Neuronal stem cell (in vitro differentiated cells): ENCODE results near the gene OGT.

Experiments used
- DNase-seq: peaks from one replicate; pipeline ENCODE4 v3.0.0-alpha.2; 2013; ENCODE audit warnings: low spot score
- H2AFZ ChIP-seq: one replicate; pipeline ENCODE4 v1.6.1; 2013; ENCODE audit warnings: mild to moderate bottlenecking, low read length, inconsistent platforms
- H2AK5ac ChIP-seq: 2 replicates; pipeline ENCODE4 v1.6.1; 2013; ENCODE audit warnings: low read depth, mild to moderate bottlenecking, inconsistent platforms, low read length, moderate library complexity, mixed read lengths
- H2BK120ac ChIP-seq: 2 replicates; pipeline ENCODE4 v1.6.1; 2013; ENCODE audit warnings: low read depth, mild to moderate bottlenecking, inconsistent platforms, low read length, moderate library complexity, mixed read lengths
- H2BK12ac ChIP-seq: one replicate; pipeline ENCODE4 v1.6.1; 2013; ENCODE audit warnings: low read length, inconsistent platforms
- H2BK15ac ChIP-seq: 2 replicates; pipeline ENCODE4 v1.6.1; 2013; ENCODE audit warnings: mild to moderate bottlenecking, low read length, inconsistent platforms, mixed read lengths
- H2BK5ac ChIP-seq: one replicate; pipeline ENCODE4 v1.6.1; 2013; ENCODE audit warnings: inconsistent platforms, mild to moderate bottlenecking, low read length, moderate library complexity
- H3K14ac ChIP-seq: one replicate; pipeline ENCODE4 v1.6.1; 2013; ENCODE audit warnings: low read length, inconsistent platforms
- H3K18ac ChIP-seq: 2 replicates; pipeline ENCODE4 v1.6.1; 2013; ENCODE audit warnings: low read length, inconsistent platforms
- H3K23ac ChIP-seq: 2 replicates; pipeline ENCODE4 v1.6.1; 2013; ENCODE audit warnings: low read depth, mild to moderate bottlenecking, mixed read lengths, low read length, inconsistent platforms; ENCODE audit not compliant: poor library complexity
- H3K27ac ChIP-seq: replicated peaks from 3 replicates; pipeline ENCODE4 v1.5.1; 2013; ENCODE audit warnings: low read length, inconsistent platforms
- H3K27me3 ChIP-seq, 3 experiments: 2 replicates each; pipeline ENCODE4 v1.6.1; 2013; ENCODE audit warnings: low read length in 3 of 3, mild to moderate bottlenecking in 2 of 3, inconsistent platforms in 1 of 3, low read depth in 1 of 3, mixed read lengths in 1 of 3, moderate library complexity in 1 of 3; ENCODE audit not compliant: control insufficient read depth in 3 of 3, insufficient read depth in 3 of 3
- H3K36me3 ChIP-seq, 2 donors: replicated peaks in 1 of 2; 2 replicates each; pipeline ENCODE4 v1.6.1; 2013; ENCODE audit warnings: low read length in 2 of 2; ENCODE audit not compliant: control insufficient read depth in 2 of 2, insufficient read depth in 2 of 2
- H3K4ac ChIP-seq: 2 replicates; pipeline ENCODE4 v1.6.1; 2013; ENCODE audit warnings: inconsistent platforms, mild to moderate bottlenecking, low read length, moderate library complexity
- H3K4me1 ChIP-seq, 2 donors: 1 replicate in 1 of 2; 2 replicates in 1 of 2; pipeline ENCODE4 v1.6.1; 2013; ENCODE audit warnings: low read length in 2 of 2, low read depth in 1 of 2; ENCODE audit not compliant: control insufficient read depth in 2 of 2, insufficient read depth in 1 of 2
- H3K4me2 ChIP-seq: one replicate; pipeline ENCODE4 v1.6.1; 2013; ENCODE audit warnings: mild to moderate bottlenecking, low read length, inconsistent platforms; ENCODE audit not compliant: insufficient read depth, poor library complexity, severe bottlenecking
- H3K4me3 ChIP-seq, 2 donors: 2 replicates each; pipeline ENCODE4 v1.5.1; 2013; ENCODE audit warnings: low read length in 2 of 2, mild to moderate bottlenecking in 2 of 2, inconsistent platforms in 1 of 2, moderate library complexity in 1 of 2
- H3K79me1 ChIP-seq: one replicate; pipeline ENCODE4 v1.6.1; 2013; ENCODE audit warnings: low read depth, mild to moderate bottlenecking, inconsistent platforms, low read length, moderate library complexity
- H3K9ac ChIP-seq: one replicate; pipeline ENCODE4 v1.6.1; 2013; ENCODE audit warnings: mild to moderate bottlenecking, low read depth, low read length, inconsistent platforms; ENCODE audit not compliant: poor library complexity
- H3K9me3 ChIP-seq, 2 donors: replicated peaks in 1 of 2; 2 replicates each; pipeline versions ENCODE3 to v1.6.1; 2013; ENCODE audit warnings: low read length in 2 of 2, mild to moderate bottlenecking in 2 of 2, inconsistent platforms in 1 of 2, low read depth in 1 of 2, mixed read lengths in 1 of 2, moderate library complexity in 1 of 2; ENCODE audit not compliant: control insufficient read depth in 2 of 2, insufficient read depth in 1 of 2
- H4K8ac ChIP-seq: one replicate; pipeline ENCODE4 v1.6.1; 2013; ENCODE audit warnings: low read depth, mild to moderate bottlenecking, inconsistent platforms, low read length, moderate library complexity
- H4K91ac ChIP-seq: one replicate; pipeline ENCODE4 v1.6.1; 2013; ENCODE audit warnings: low read length, low read depth, mild to moderate bottlenecking, inconsistent platforms; ENCODE audit not compliant: poor library complexity
- WGBS, 2 donors: extraction: QIAGEN DNeasy Blood & Tissue Kit; methylation state at CpG; one replicate each; pipeline ENCODE4 v1.1.7; 2013; ENCODE audit warnings: missing lambda C conversion rate in 2 of 2, mixed read lengths in 1 of 2; ENCODE audit not compliant: insufficient read length in 2 of 2, insufficient replicate concordance in 1 of 2; ENCODE audit errors: extremely low coverage in 2 of 2; 5-methylcytosine and 5-hydroxymethylcytosine counted together

The OGT gene

DNA sequence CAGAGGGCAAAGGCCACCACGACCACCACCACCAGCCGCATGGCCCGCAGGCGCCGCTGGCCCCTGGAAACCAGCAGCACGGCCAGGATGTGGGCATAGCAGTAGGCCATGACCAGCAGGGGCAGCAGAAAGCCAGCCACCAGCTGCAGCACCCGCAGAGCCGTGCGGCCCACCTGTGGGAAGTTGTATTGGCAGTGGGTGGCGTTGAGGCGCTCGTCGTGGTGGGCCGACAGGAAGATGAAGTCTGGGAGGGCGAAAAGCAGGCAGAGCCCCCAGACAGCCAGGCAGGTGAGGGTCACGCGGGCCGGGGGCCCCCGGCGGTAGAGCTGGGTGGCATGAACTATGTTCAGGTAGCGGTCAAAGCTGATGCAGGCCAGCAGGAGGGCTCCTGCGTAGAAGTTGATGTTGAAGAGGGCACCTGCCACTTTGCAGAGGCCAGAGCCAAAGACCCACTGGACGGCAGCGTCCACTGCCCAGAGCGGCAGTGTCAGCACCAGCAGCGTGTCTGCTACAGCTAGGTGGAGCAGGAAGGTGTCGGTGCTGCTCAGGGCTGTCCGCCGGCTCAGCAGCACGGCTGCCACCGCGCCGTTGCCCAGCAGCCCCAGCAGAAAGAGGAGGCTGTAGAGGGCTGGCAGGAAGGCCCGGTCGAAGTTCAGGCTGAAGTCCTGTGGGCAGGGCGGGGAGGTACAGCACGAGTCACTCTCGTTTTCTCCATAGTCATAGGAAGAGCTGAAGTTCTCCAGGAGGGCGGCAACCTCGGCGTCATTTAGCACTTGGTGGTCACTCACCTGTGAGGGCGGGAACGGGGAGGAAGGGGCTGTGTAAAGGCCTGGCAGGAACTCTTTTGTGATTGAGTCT lies 84.0 kb downstream of the OGT start:
- H3K4ac ChIP-seq, result no peak overlapping the region
- no peak overlapping the region for H2AFZ ChIP-seq
- DNase-seq, result no peak
- no peak overlapping the region for H3K27ac ChIP-seq
- H3K36me3 ChIP-seq, result peaks cover 0 to 7% of the 10 kb centered on the region in 2 donors
- H2BK15ac ChIP-seq, result no peak overlapping the region
- no peak overlapping the region for H2BK120ac ChIP-seq
- H3K4me1 ChIP-seq, result no peaks in the 10 kb centered on the region
- H3K9ac ChIP-seq, result no peak overlapping the region
- no peak overlapping the region for H3K14ac ChIP-seq
- H2BK12ac ChIP-seq, result no peak overlapping the region
- peaks cover 0 to 7% (median 0%) of the 10 kb centered on the region in 3 experiments for H3K27me3 ChIP-seq
- no peak overlapping the region for H3K18ac ChIP-seq
- H3K9me3 ChIP-seq, result no peaks in the 10 kb centered on the region
- no peak overlapping the region for H3K23ac ChIP-seq
- H3K4me2 ChIP-seq, result no peak overlapping the region
- WGBS, 2 donors, result no CpG with 5 or more reads among the region's 43 CpGs
- H4K91ac ChIP-seq, result no peak overlapping the region
- no peak overlapping the region for H2BK5ac ChIP-seq
- no peak overlapping the region for H4K8ac ChIP-seq
- no peaks in the 10 kb centered on the region for H3K79me1 ChIP-seq
- no peak overlapping the region for H3K4me3 ChIP-seq
- no peak overlapping the region for H2AK5ac ChIP-seq

DNA sequence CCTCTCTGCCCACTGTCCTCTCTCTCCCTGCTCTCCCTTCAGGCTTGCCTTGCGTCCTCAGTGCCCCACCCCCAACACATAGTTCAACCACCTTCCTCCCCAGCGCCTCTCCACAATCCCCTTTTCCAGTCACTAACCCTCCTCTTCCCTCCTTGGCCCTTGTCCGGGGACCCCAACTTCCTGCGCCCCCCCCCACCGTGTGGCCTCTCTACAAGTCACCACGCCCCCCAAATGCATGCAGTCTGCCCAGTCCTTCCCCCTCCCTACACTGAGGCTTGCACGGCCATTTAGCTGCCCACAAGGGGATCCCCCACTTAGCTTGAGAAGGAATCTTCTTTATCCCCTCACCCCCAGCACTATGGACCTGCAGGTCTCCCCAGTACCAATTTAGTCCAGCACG lies 84.8 kb downstream of the OGT start:
- no peak overlapping the region for H2BK15ac ChIP-seq
- no peak overlapping the region for H3K23ac ChIP-seq
- no peak overlapping the region for H2BK5ac ChIP-seq
- WGBS, 2 donors, result no CpG with 5 or more reads among the region's 8 CpGs
- DNase-seq, result no peak
- no peak overlapping the region for H3K18ac ChIP-seq
- no peak overlapping the region for H3K9ac ChIP-seq
- no peak overlapping the region for H2AK5ac ChIP-seq
- H3K14ac ChIP-seq, result no peak overlapping the region
- peaks cover 0 to under 1% of the 10 kb centered on the region in 2 donors for H3K36me3 ChIP-seq
- H2BK12ac ChIP-seq, result no peak overlapping the region
- H2AFZ ChIP-seq, result no peak overlapping the region
- no peak overlapping the region for H3K4ac ChIP-seq
- no peak overlapping the region for H3K4me3 ChIP-seq
- no peaks in the 10 kb centered on the region for H3K9me3 ChIP-seq
- peaks cover 0 to 7% (median 0%) of the 10 kb centered on the region in 3 experiments for H3K27me3 ChIP-seq
- no peak overlapping the region for H2BK120ac ChIP-seq
- H4K8ac ChIP-seq, result no peak overlapping the region
- H3K79me1 ChIP-seq, result no peaks in the 10 kb centered on the region
- H3K4me1 ChIP-seq, result no peaks in the 10 kb centered on the region
- no peak overlapping the region for H3K4me2 ChIP-seq
- H4K91ac ChIP-seq, result no peak overlapping the region
- H3K27ac ChIP-seq, result no peak overlapping the region

DNA sequence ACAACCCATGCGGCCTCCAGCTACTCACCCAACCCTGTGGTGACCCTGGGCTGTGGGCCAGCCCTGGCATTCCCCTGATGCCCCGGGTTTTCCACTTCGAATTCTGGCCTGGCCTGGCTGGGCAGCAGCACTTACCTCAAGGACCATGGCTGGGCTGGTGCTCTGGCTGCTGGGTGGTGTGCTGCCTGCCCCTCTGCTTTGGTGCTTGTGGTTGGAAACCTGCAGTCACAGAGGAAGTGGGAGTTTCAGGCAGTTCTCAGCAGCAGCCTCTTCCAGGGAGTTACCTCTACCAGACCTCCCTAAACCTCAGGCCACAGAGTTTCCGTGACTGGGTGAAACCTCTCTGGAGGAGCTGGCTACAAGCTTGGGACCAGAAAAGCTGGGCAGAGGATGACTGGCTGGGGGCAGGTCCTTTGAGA lies 85.4 kb downstream of the OGT start, which contains the start of gene CXCR3:
Gene CXCR3 (minus strand): TSS at position 209 of the 419 bp plus-strand sequence. CDS start 62 bp downstream, at position 147.
- no peak within 1 kb of the TSS for H3K4me3 ChIP-seq
- H3K9me3 ChIP-seq, result no peaks in the 10 kb centered on the region
- no peak within 1 kb of the TSS for H3K14ac ChIP-seq
- no peak within 1 kb of the TSS for H2BK5ac ChIP-seq
- no peaks in the 10 kb centered on the region for H3K36me3 ChIP-seq
- peaks cover 0 to 7% (median 0%) of the 10 kb centered on the region in 3 experiments for H3K27me3 ChIP-seq
- no peak for DNase-seq
- no peak within 1 kb of the TSS for H4K8ac ChIP-seq
- no peak within 1 kb of the TSS for H3K4ac ChIP-seq
- no peak within 1 kb of the TSS for H3K4me2 ChIP-seq
- no peaks in the 10 kb centered on the region for H3K79me1 ChIP-seq
- H3K18ac ChIP-seq, result no peak within 1 kb of the TSS
- H2AK5ac ChIP-seq, result no peak within 1 kb of the TSS
- no peak within 1 kb of the TSS for H2BK120ac ChIP-seq
- no peak within 1 kb of the TSS for H2AFZ ChIP-seq
- H2BK12ac ChIP-seq, result no peak within 1 kb of the TSS
- no CpG with 5 or more reads among the region's 4 CpGs for WGBS, 2 donors
- no peak within 1 kb of the TSS for H2BK15ac ChIP-seq
- H3K4me1 ChIP-seq, result no peaks in the 10 kb centered on the region
- H4K91ac ChIP-seq, result no peak within 1 kb of the TSS
- H3K23ac ChIP-seq, result no peak within 1 kb of the TSS
- H3K27ac ChIP-seq, result no peak within 1 kb of the TSS
- H3K9ac ChIP-seq, result no peak within 1 kb of the TSS

DNA sequence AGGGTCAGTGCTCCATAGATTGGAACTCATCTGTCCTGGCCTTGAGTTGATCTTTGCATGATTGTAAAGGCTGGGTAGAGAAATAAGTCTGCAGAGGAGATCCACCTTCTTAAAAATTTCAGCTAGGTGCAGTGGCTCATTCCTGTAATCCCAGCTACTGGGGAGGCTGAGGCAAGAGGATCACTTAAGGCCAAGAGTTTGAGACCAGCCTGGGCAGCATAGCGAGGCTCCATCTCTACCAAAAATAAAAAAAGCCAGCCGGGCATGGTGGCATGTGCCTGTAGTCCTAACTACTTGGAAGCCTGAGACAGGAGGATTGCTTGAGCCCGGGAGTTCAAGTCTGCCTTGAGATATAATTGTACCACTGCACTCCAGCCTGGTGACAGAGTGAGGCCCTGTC lies 85.9 kb downstream of the OGT start:
- Histone ChIP-seq H3K79me1 (no peaks in the 10 kb centered on the region), H3K4me3 (no peak overlapping the region), H3K23ac (no peak overlapping the region), H3K4me2 (no peak overlapping the region), H2BK15ac (no peak overlapping the region), H3K9ac (no peak overlapping the region), H3K14ac (no peak overlapping the region), H2AFZ (no peak overlapping the region), H3K27me3 (peaks cover 0 to 7% (median 0%) of the 10 kb centered on the region in 3 experiments), H2BK12ac (no peak overlapping the region), H3K9me3 (no peaks in the 10 kb centered on the region), H4K91ac (no peak overlapping the region), H3K18ac (no peak overlapping the region), H3K4ac (no peak overlapping the region), H3K27ac (no peak overlapping the region), H2BK120ac (no peak overlapping the region), H3K4me1 (no peaks in the 10 kb centered on the region), H2AK5ac (no peak overlapping the region), H2BK5ac (no peak overlapping the region), H3K36me3 (no peaks in the 10 kb centered on the region), H4K8ac (no peak overlapping the region)
- WGBS, 2 donors, result no CpG with 5 or more reads among the region's 3 CpGs
- no peak for DNase-seq
